Stimulated activated memory B cell treated with anti-CD40 and anti-IgM and Interleukin-4, amounts not matched to agents 10 μg/mL and 1 μg/mL and 100 μg/mL, for 72 hours (primary cell): ENCODE data around the gene EDC4.

Experiments
- ATAC-seq: fragments of 150-1000 bp; cut with Tn5 transposase; 2 replicates; pipeline ENCODE4 v1.10.0; 2021
- H3K27ac Mint-ChIP-seq: one replicate; pipeline ENCODE4 v1.8.0; 2022; ENCODE audit warnings: mild to moderate bottlenecking, mixed read lengths
- H3K27me3 Mint-ChIP-seq: one replicate; pipeline ENCODE4 v1.8.0; 2022; ENCODE audit warnings: mixed read lengths
- H3K36me3 Mint-ChIP-seq: one replicate; pipeline ENCODE4 v1.8.0; 2022; ENCODE audit warnings: mixed read lengths
- H3K4me1 Mint-ChIP-seq: one replicate; pipeline ENCODE4 v1.8.0; 2022; ENCODE audit warnings: mixed read lengths
- H3K4me3 Mint-ChIP-seq: one replicate; pipeline ENCODE4 v1.8.0; 2022; ENCODE audit warnings: mild to moderate bottlenecking, moderate library complexity, mixed read lengths
- H3K9me3 Mint-ChIP-seq: one replicate; pipeline ENCODE4 v1.8.0; 2022; ENCODE audit warnings: mixed read lengths

Gene EDC4

GRCh38 chr16:67924140-67924906 lies 51.5 kb downstream of the EDC4 start:
- Mint-ChIP-seq H3K9me3 (no peaks in the 10 kb centered on the region), H3K27me3 (no peaks in the 10 kb centered on the region), H3K27ac (no peak overlapping the region), H3K36me3 (peaks cover 10% of the 10 kb centered on the region), H3K4me3 (no peak overlapping the region), H3K4me1 (peaks cover 49% of the 10 kb centered on the region)
- ATAC-seq, result no peak

- Mint-ChIP-seq H3K36me3 (peaks cover 13% of the 10 kb centered on the region), H3K4me3 (no peak overlapping the region), H3K27ac (peak overlapping the region; percentile 74), H3K4me1 (peaks cover 44% of the 10 kb centered on the region), H3K27me3 (no peaks in the 10 kb centered on the region), H3K9me3 (no peaks in the 10 kb centered on the region)
- peak; percentile 5 for ATAC-seq
These were observed 53.4 kb downstream of the EDC4 start for GRCh38 chr16:67926181-67926750.

DNA sequence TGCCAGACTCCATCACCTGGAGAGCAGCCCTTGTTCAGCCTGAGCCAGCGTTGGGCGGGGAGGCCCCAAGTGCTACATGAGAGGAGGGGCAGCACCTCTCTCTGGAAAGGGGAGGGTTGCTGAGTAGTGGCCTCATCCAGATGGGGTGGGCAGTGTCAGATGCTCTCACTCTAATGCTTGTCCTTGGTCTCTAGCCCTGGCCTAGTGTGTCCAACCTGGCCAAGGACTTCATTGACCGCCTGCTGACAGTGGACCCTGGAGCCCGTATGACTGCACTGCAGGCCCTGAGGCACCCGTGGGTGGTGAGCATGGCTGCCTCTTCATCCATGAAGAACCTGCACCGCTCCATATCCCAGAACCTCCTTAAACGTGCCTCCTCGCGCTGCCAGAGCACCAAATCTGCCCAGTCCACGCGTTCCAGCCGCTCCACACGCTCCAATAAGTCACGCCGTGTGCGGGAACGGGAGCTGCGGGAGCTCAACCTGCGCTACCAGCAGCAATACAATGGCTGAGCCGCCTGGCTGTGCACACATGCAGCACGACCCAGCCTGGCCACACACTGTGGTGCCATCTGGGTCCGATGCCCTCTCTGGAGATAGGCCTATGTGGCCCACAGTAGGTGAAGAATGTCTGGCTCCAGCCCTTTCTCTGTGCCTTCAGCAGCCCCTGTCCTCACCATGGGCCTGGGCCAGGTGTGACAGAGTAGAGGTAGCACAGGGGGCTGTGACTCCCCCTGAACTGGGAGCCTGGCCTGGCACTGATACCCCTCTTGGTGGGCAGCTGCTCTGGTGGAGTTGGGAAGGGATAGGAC lies 54.5 kb downstream of the EDC4 start:
- no peak overlapping the region for H3K4me3 Mint-ChIP-seq
- H3K27me3 Mint-ChIP-seq, result no peaks in the 10 kb centered on the region
- H3K27ac Mint-ChIP-seq, result peak overlapping the region; percentile 74
- peaks cover 23% of the 10 kb centered on the region for H3K36me3 Mint-ChIP-seq
- H3K4me1 Mint-ChIP-seq, result peaks cover 37% of the 10 kb centered on the region
- no peak for ATAC-seq
- H3K9me3 Mint-ChIP-seq, result no peaks in the 10 kb centered on the region

DNA sequence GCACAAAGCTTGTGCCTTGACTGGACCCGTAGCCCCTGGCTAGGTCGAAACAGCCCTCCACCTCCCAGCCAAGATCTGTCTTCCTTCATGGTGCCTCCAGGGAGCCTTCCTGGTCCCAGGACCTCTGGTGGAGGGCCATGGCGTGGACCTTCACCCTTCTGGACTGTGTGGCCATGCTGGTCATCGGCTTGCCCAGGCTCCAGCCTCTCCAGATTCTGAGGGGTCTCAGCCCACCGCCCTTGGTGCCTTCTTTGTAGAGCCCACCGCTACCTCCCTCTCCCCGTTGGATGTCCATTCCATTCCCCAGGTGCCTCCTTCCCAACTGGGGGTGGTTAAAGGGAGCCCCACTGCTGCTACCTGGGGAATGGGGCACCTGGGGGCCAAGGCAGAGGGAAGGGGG lies 55.3 kb downstream of the EDC4 start:
- H3K4me1 Mint-ChIP-seq, result peaks cover 37% of the 10 kb centered on the region
- H3K9me3 Mint-ChIP-seq, result no peaks in the 10 kb centered on the region
- H3K27ac Mint-ChIP-seq, result no peak overlapping the region
- no peaks in the 10 kb centered on the region for H3K27me3 Mint-ChIP-seq
- no peak for ATAC-seq
- H3K36me3 Mint-ChIP-seq, result peaks cover 30% of the 10 kb centered on the region
- H3K4me3 Mint-ChIP-seq, result no peak overlapping the region

DNA sequence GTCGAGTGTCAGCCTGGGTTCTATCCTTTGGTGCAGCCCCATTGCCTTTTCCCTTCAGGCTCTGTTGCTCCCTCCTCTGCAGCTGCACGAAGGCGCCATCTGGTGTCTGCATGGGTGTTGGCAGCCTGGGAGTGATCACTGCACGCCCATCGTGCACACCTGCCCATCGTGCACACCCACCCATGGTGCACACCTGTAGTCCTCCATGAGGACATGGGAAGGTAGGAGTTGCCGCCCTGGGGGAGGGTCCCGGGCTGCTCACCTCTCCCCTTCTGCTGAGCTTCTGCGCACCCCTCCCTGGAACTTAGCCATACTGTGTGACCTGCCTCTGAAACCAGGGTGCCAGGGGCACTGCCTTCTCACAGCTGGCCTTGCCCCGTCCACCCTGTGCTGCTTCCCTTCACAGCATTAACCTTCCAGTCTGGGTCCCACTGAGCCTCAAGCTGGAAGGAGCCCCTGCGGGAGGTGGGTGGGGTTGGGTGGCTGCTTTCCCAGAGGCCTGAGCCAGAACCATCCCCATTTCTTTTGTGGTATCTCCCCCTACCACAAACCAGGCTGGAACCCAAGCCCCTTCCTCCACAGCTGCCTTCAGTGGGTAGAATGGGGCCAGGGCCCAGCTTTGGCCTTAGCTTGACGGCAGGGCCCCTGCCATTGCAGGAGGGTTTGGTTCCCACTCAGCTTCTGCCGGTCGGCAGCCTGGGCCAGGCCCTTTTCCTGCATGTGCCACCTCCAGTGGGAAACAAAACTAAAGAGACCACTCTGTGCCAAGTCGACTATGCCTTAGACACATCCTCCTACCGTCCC lies 55.9 kb downstream of the EDC4 start:
- Mint-ChIP-seq H3K27ac (no peak overlapping the region), H3K36me3 (peaks cover 36% of the 10 kb centered on the region)

GRCh38 chr16:67930191-67930590 lies 57.3 kb downstream of the EDC4 start:
- Mint-ChIP-seq H3K27ac (no peak overlapping the region), H3K4me3 (no peak overlapping the region), H3K9me3 (no peaks in the 10 kb centered on the region), H3K36me3 (peaks cover 49% of the 10 kb centered on the region), H3K27me3 (no peaks in the 10 kb centered on the region), H3K4me1 (peaks cover 42% of the 10 kb centered on the region)
- ATAC-seq, result no peak

More for the DNA sequence above, 55.9 kb downstream of the EDC4 start:
- H3K9me3 Mint-ChIP-seq, result no peaks in the 10 kb centered on the region
- H3K27me3 Mint-ChIP-seq, result no peaks in the 10 kb centered on the region
- H3K4me3 Mint-ChIP-seq, result no peak overlapping the region
- H3K4me1 Mint-ChIP-seq, result peaks cover 40% of the 10 kb centered on the region
- ATAC-seq, result peak; percentile 84

DNA sequence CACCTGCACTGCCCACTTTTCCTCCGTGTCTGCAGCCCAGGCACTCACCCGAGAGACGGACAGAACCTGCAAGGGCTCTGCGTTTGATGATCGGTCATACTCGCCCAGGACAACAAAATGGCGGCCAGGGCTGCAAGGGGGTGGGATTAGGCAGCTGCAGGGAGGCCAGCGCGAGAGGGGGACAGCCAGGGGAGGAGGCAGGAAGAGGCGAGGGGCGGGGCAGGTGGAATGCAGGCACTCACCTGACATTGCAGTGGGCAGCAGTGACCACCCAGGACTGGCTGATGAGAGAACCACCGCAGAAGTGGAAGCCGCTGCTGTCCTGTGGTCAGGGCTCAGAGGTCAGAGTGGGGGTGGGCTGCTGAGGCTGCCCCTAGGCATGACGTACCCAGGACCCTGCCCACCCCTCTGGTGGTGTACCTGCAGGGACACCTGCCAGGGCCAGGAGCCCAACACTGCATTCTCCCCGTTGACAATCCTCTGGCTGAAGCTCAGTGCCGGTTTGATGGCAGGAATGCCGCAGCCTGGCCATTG lies 57.9 kb downstream of the EDC4 start:
- Mint-ChIP-seq H3K36me3 (peaks cover 54% of the 10 kb centered on the region), H3K27ac (peak overlapping the region; percentile 74), H3K9me3 (no peaks in the 10 kb centered on the region), H3K27me3 (no peaks in the 10 kb centered on the region), H3K4me3 (no peak overlapping the region), H3K4me1 (peaks cover 42% of the 10 kb centered on the region)
- no peak for ATAC-seq
